ENCODE measurements around the gene LRRC8C.

LRRC8C gene

GRCh38 chr1:89659322-89660081, 26.6 kb downstream of the LRRC8C start:
- Histone ChIP-seq H3K36me3 (replicated peaks) (no peaks in the 10 kb centered on the region), H3K27ac (no peak overlapping the region), H3K27me3 (replicated peaks) (no peaks in the 10 kb centered on the region), H3K4me3 (ENCODE audit: low read depth, low read length) (no peak overlapping the region)
- in situ Hi-C loops (cut with HindIII; ENCODE audit: low pct_ligation_motif_present, low sequenced_read_pairs) = no loop called here
- no peak for DNase-seq
- TF ChIP-seq CTCF (IDR thresholded peaks at IDR 0.05; ENCODE audit: low read depth, low read length, missing control alignments) = no peak

- TF ChIP-seq CTCF (IDR thresholded peaks at IDR 0.05; ENCODE audit: low read depth, low read length, missing control alignments) = no peak
Measured at GRCh38 chr1:89660224-89661061, 27.5 kb downstream of the LRRC8C start.

GRCh38 chr1:89665941-89666340, 33.0 kb downstream of the LRRC8C start:
- Histone ChIP-seq H3K27me3 (replicated peaks) (no peaks in the 10 kb centered on the region), H3K27ac (no peak overlapping the region), H3K4me3 (ENCODE audit: low read depth, low read length) (no peak overlapping the region), H3K36me3 (replicated peaks) (no peaks in the 10 kb centered on the region)
- no peak for TF ChIP-seq CTCF (IDR thresholded peaks at IDR 0.05; ENCODE audit: low read depth, low read length, missing control alignments)
- no peak for DNase-seq
- in situ Hi-C loops (cut with HindIII; ENCODE audit: low pct_ligation_motif_present, low sequenced_read_pairs) = no loop called here

More at GRCh38 chr1:89660224-89661061, 27.5 kb downstream of the LRRC8C start:
- no peaks in the 10 kb centered on the region for H3K27me3 ChIP-seq (replicated peaks)
- no peak overlapping the region for H3K4me3 ChIP-seq (ENCODE audit: low read depth, low read length)
- no peak for DNase-seq
- no peaks in the 10 kb centered on the region for H3K36me3 ChIP-seq (replicated peaks)
- in situ Hi-C loops (cut with HindIII; ENCODE audit: low pct_ligation_motif_present, low sequenced_read_pairs) = no loop called here
- H3K27ac ChIP-seq = no peak overlapping the region

GRCh38 chr1:89666640-89667039, 33.7 kb downstream of the LRRC8C start:
- in situ Hi-C loops (cut with HindIII; ENCODE audit: low pct_ligation_motif_present, low sequenced_read_pairs) = no loop called here
- DNase-seq = no peak
- Histone ChIP-seq H3K4me3 (ENCODE audit: low read depth, low read length) (no peak overlapping the region), H3K36me3 (replicated peaks) (no peaks in the 10 kb centered on the region), H3K27ac (no peak overlapping the region), H3K27me3 (replicated peaks) (no peaks in the 10 kb centered on the region)
- TF ChIP-seq CTCF (IDR thresholded peaks at IDR 0.05; ENCODE audit: low read depth, low read length, missing control alignments) = no peak

- Histone ChIP-seq H3K36me3 (replicated peaks) (no peaks in the 10 kb centered on the region), H3K4me3 (ENCODE audit: low read depth, low read length) (no peak overlapping the region), H3K27me3 (replicated peaks) (no peaks in the 10 kb centered on the region), H3K27ac (no peak overlapping the region)
- in situ Hi-C loops (cut with HindIII; ENCODE audit: low pct_ligation_motif_present, low sequenced_read_pairs) = no loop called here
- DNase-seq = no peak
- TF ChIP-seq CTCF (IDR thresholded peaks at IDR 0.05; ENCODE audit: low read depth, low read length, missing control alignments) = no peak
Measured at GRCh38 chr1:89667691-89668090, 34.8 kb downstream of the LRRC8C start.
